Sigmoid colon (tissue), 4 donors: ENCODE data around the gene DHFR.

Experiments used
- EP300 ChIP-seq, 4 donors: sonication (generic); formaldehyde crosslinking; IDR thresholded peaks; one replicate each; pipeline ENCODE4 v1.6.1; 2017; ENCODE audit warnings: antibody characterized with exemption in 4 of 4
- POLR2A ChIP-seq, 2 donors: fragments of 450-650 bp; IDR thresholded peaks; one replicate each; pipeline ENCODE4 v1.6.1; 2016; ENCODE audit warnings: antibody characterized with exemption in 2 of 2, mild to moderate bottlenecking in 2 of 2, moderate library complexity in 2 of 2
- POLR2AphosphoS5 ChIP-seq, 4 donors: sonication (generic); formaldehyde crosslinking; IDR thresholded peaks; one replicate each; pipeline ENCODE4 v1.6.1; 2017; ENCODE audit warnings: antibody characterized with exemption in 4 of 4
- TF ChIP-seq, protein P1 (sequence below), 4 experiments: fragments of 450-650 bp in 3 of 4; fragments of 200-600 bp in 1 of 4; IDR thresholded peaks; one replicate each; pipeline ENCODE4 v1.5.1; 2016 to 2019; ENCODE audit warnings: antibody characterized with exemption in 4 of 4, mild to moderate bottlenecking in 3 of 4, moderate library complexity in 2 of 4

DNA sequence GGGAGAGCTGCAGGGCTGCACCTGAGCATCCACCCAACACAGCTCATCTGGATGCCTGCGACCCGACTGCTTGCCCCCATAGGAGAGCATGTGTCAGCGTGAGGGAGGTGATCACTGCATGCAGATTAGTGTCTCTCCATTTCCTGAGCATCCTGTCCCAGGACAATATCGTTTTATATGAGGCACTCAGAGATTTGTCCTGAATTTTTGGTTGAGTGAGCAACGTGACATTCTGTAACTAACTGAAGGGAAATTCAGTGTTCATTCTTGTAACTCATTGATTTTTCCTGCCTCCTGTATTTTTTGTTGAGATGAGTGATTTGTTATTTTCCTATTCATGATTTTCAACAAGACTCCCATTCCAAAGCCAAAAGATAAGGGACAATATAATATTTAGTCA is 64.0 kb downstream of the DHFR start:
- TF ChIP-seq, protein P1, sequence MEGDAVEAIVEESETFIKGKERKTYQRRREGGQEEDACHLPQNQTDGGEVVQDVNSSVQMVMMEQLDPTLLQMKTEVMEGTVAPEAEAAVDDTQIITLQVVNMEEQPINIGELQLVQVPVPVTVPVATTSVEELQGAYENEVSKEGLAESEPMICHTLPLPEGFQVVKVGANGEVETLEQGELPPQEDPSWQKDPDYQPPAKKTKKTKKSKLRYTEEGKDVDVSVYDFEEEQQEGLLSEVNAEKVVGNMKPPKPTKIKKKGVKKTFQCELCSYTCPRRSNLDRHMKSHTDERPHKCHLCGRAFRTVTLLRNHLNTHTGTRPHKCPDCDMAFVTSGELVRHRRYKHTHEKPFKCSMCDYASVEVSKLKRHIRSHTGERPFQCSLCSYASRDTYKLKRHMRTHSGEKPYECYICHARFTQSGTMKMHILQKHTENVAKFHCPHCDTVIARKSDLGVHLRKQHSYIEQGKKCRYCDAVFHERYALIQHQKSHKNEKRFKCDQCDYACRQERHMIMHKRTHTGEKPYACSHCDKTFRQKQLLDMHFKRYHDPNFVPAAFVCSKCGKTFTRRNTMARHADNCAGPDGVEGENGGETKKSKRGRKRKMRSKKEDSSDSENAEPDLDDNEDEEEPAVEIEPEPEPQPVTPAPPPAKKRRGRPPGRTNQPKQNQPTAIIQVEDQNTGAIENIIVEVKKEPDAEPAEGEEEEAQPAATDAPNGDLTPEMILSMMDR (IDR thresholded peaks at IDR 0.05) = no peak
- TF ChIP-seq POLR2AphosphoS5 (IDR thresholded peaks at IDR 0.05) = no peak
- TF ChIP-seq POLR2A (IDR thresholded peaks at IDR 0.05) = no peak
- no peak for TF ChIP-seq EP300 (IDR thresholded peaks at IDR 0.05)
